A673 (cell line): ENCODE results near the gene C19orf73. TPM values are rescaled to one million over a fixed set of nuclear protein-coding genes. Genes with fewer than 3 reads are reported as not detected.
"Not testable (repeated sequence)": the region's sequence is repeated elsewhere in the genome, so short reads cannot be mapped to it uniquely, and the experiment has no call there.

Source experiments
- BruUV-seq: library from RNA; stranded (reverse); fragments of 400-500 nt; replicated peaks from 2 replicates; lab custom pipeline; 2021; lab: Mats Ljungman, UMichigan
- CTCF ChIA-PET: fragments of 300-600 bp; sonication (Branson Sonifier 250); formaldehyde crosslinking; loops from one replicate; lab custom pipeline; 2022; ENCODE audit warnings: antibody characterized with exemption; lab: Charles Lee
- POLR2A ChIA-PET: fragments of 300-600 bp; sonication (Branson Sonifier 250); formaldehyde crosslinking; loops from one replicate; lab custom pipeline; 2022; ENCODE audit warnings: antibody characterized with exemption; ENCODE audit not compliant: low non-redundant PET; lab: Charles Lee
- DNase-seq: peaks from one replicate; pipeline ENCODE4 v3.0.0-alpha.2; 2015; ENCODE audit warnings: low spot score
- H3K27ac ChIP-seq: fragments of 200-600 bp; sonication (generic); 2 replicates; pipeline ENCODE4 v1.5.1; 2016; ENCODE audit warnings: mixed run types, low read depth, mild to moderate bottlenecking, mixed read lengths, antibody characterized with exemption, low read length; ENCODE audit not compliant: poor library complexity, severe bottlenecking
- H3K27me3 ChIP-seq: fragments of 200-600 bp; sonication (generic); replicated peaks from 2 replicates; pipeline ENCODE4 v1.6.1; 2017; ENCODE audit warnings: mixed run types, low read depth, mild to moderate bottlenecking, mixed read lengths, antibody characterized with exemption, low read length; ENCODE audit not compliant: insufficient read depth, poor library complexity
- H3K36me3 ChIP-seq: fragments of 200-600 bp; sonication (generic); 2 replicates; pipeline ENCODE4 v1.6.1; 2016; ENCODE audit warnings: mixed run types, mild to moderate bottlenecking, mixed read lengths, antibody characterized with exemption, low read length; ENCODE audit not compliant: insufficient read depth, poor library complexity, severe bottlenecking
- H3K4me1 ChIP-seq: fragments of 200-600 bp; sonication (generic); 2 replicates; pipeline ENCODE4 v1.6.1; 2017; ENCODE audit warnings: mixed run types, mild to moderate bottlenecking, mixed read lengths, antibody characterized with exemption, low read length; ENCODE audit not compliant: insufficient read depth, poor library complexity, severe bottlenecking
- H3K4me3 ChIP-seq: fragments of 200-600 bp; sonication (generic); 2 replicates; pipeline ENCODE4 v1.5.1; 2016; ENCODE audit warnings: low read depth, mixed run types, mild to moderate bottlenecking, mixed read lengths, low read length; ENCODE audit not compliant: poor library complexity, severe bottlenecking
- H3K9me3 ChIP-seq: fragments of 200-600 bp; sonication (generic); 2 replicates; pipeline ENCODE4 v1.6.1; 2016; ENCODE audit warnings: mixed run types, low read depth, mild to moderate bottlenecking, mixed read lengths, antibody characterized with exemption, low read length; ENCODE audit not compliant: poor library complexity, severe bottlenecking
- EZH2 ChIP-seq: fragments of 200-600 bp; sonication (generic); IDR thresholded peaks from 2 replicates; pipeline ENCODE4 v1.6.1; 2017; ENCODE audit warnings: borderline replicate concordance, low read depth, mild to moderate bottlenecking, mixed read lengths, antibody characterized with exemption, low read length; ENCODE audit not compliant: poor library complexity, severe bottlenecking
- intact Hi-C: fragments of 100-400 bp; cut with micrococcal nuclease; formaldehyde crosslinking; loops from one replicate; pipeline ENCODE4 v1.10.0; 2022; ENCODE audit not compliant: unreplicated experiment
- total RNA-seq: library from RNA; stranded (reverse); gene quantifications from 2 replicates; pipeline ENCODE4 v1.2.3, GENCODE V29; 2021
- TF ChIP-seq, protein P1 (sequence below): fragments of 300-800, 200-600 bp; sonication (generic); conservative IDR thresholded peaks from 2 replicates; pipeline ENCODE4 v1.5.1; 2017; ENCODE audit warnings: low read depth, mild to moderate bottlenecking, antibody characterized with exemption, low read length, moderate library complexity, mixed read lengths

The C19orf73 gene
- total RNA-seq, 1 experiment from 2014 or later, result 1.7 TPM

DNA sequence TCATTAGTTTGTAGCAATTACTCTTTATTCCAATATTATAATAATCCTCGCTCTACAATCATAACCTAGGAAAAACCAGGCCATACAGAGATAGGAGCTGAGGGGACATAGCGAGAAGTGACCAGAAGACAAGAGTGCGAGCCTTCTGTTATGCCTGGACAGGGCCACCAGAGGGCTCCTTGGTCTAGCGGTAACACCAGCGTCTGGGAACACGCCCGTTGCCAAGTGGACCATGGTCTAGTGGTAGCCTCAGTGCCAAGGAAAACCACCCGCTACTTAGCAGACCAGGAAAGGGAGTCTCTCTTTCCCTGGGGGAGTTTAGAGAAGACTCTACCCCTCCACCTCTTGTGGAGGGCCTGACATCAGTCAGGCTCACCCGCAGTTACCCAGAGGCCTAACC, 44.1 kb downstream of the C19orf73 start:
- TF ChIP-seq, protein P1, sequence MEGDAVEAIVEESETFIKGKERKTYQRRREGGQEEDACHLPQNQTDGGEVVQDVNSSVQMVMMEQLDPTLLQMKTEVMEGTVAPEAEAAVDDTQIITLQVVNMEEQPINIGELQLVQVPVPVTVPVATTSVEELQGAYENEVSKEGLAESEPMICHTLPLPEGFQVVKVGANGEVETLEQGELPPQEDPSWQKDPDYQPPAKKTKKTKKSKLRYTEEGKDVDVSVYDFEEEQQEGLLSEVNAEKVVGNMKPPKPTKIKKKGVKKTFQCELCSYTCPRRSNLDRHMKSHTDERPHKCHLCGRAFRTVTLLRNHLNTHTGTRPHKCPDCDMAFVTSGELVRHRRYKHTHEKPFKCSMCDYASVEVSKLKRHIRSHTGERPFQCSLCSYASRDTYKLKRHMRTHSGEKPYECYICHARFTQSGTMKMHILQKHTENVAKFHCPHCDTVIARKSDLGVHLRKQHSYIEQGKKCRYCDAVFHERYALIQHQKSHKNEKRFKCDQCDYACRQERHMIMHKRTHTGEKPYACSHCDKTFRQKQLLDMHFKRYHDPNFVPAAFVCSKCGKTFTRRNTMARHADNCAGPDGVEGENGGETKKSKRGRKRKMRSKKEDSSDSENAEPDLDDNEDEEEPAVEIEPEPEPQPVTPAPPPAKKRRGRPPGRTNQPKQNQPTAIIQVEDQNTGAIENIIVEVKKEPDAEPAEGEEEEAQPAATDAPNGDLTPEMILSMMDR, result peak; percentile 56
- H3K27ac ChIP-seq, H3K9me3 ChIP-seq, H3K4me1 ChIP-seq, H3K36me3 ChIP-seq, intact Hi-C loops, H3K4me3 ChIP-seq, BruUV-seq, POLR2A ChIA-PET: not testable (repeated sequence)
- H3K27me3 ChIP-seq, result peaks cover 24% of the 10 kb centered on the region
- CTCF ChIA-PET, result interaction anchor here (1.1 to 1.3 kb wide), 3 partner anchors 23 to 150 kb away, joined by 3 to 4 read pairs (median 4); no protein-coding TSS in a partner anchor
- peak; percentile 49 for DNase-seq

DNA sequence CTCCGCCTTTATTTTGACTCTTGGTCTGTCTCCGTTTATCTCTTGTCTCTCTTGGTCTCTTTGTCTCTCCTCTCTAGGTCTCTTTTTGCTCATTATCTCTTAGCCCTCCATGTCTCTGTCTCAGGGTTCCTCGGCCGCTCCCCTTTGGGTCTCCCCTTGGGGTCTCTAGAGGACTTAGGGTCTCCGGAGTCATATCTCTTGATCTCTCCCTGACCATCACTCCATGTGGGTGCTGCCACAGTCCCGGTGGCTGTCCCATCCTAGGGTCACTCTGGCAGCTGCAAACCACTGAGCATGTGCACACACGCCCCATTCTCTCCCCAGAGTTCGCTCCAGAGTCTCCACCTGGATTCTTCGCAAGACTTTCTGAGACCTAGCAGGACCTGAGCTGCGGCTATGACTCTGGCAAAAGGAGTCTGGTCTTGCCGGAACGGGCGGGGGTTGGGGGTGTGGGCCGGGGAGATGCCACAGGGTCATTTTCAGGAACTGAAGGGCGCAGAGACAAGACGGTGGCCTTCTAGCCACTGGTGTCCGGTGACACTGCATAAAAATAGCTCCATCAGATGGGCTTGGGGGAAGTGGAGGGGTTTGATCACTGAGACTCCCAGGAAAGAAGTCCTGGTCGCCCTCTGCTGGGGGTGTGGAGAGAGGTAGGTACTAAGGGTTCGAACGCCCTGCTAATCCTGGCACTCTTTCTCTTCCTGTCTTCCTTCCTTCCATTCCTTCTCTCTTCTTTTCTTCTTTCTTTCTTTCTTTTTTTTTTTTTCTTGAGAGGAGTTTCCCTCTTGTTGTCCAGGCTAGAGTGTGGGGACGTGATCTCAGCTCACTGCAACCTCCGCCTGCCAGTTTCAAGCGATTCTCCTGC, 45.2 kb downstream of the C19orf73 start:
- Histone ChIP-seq H3K4me1 (peaks cover 5% of the 10 kb centered on the region), H3K4me3 (no peak overlapping the region), H3K9me3 (no peaks in the 10 kb centered on the region), H3K27me3 (peaks cover 24% of the 10 kb centered on the region), H3K36me3 (no peaks in the 10 kb centered on the region), H3K27ac (no peak overlapping the region)
- no peak for TF ChIP-seq EZH2
- TF ChIP-seq, protein P1, result peak; percentile 53
- DNase-seq, result peak; percentile 70
- no TSS peak for BruUV-seq
- intact Hi-C loops, result no loop called here
- ChIA-PET CTCF (interaction anchor here (0.5 to 1.3 kb wide), 4 partner anchors 24 to 454 kb away, joined by 3 to 6 read pairs (median 4); partner anchors contain the start of gene RCN3), POLR2A (interaction anchor here (0.6 kb wide), 1 partner anchor 75 kb away, joined by 3 read pairs; no protein-coding TSS in a partner anchor)

DNA sequence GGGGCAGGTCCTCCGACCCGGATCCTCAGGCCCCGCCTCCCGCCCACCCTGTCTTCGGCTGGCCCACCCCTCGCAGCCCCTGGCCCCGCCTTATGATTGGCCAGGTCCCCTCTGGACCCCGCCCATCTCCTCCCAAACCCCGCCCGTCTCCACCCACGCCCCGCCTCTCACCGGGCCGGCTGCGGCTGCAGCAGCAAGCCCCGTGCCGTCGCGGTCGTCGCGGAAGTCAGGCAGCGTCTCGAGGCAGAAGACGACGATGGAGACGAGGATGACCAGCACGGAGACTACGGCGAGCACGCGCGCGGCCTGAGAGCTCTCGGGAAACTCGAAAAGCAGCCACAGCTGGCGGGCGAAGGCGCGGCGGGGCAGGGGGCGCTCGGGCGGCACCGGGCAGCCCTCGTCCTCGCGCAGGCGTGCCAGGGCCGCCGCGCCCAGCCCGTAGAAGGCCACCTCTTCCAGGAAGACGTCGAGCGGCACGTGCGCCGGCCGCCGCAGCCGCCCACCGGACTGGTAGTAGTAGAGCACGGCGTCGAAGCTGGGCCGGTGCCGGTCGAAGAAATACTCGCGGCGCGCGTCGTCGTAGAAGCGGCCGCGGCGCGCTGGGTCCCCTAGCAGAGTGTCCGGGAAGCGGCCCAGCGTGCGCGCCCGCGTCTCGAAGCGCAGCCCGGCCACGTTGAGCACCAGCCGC, 46.9 kb downstream of the C19orf73 start:
- POLR2A ChIA-PET, result no interaction called here
- H3K27me3 ChIP-seq, result peaks cover 24% of the 10 kb centered on the region
- CTCF ChIA-PET, result no interaction called here
- TF ChIP-seq, protein P1, result no peak
- TF ChIP-seq EZH2, result peak; percentile 41
- BruUV-seq, result no TSS peak
- H3K4me1 ChIP-seq, result peaks cover 5% of the 10 kb centered on the region
- H3K9me3 ChIP-seq, result no peaks in the 10 kb centered on the region
- H3K36me3 ChIP-seq, result no peaks in the 10 kb centered on the region
- no peak overlapping the region for H3K27ac ChIP-seq
- intact Hi-C loops, result no loop called here
- no peak overlapping the region for H3K4me3 ChIP-seq
- peak; percentile 27 for DNase-seq
